GM21381 (cell line): ENCODE results near the gene GZMM.

Experiments
- ATAC-seq: cut with Tn5 transposase; IDR thresholded peaks from one replicate; pipeline ENCODE4 v1.9.1; 2021; ENCODE audit warnings: mild to moderate bottlenecking, moderate library complexity; ENCODE audit not compliant: unreplicated experiment

Gene GZMM

DNA sequence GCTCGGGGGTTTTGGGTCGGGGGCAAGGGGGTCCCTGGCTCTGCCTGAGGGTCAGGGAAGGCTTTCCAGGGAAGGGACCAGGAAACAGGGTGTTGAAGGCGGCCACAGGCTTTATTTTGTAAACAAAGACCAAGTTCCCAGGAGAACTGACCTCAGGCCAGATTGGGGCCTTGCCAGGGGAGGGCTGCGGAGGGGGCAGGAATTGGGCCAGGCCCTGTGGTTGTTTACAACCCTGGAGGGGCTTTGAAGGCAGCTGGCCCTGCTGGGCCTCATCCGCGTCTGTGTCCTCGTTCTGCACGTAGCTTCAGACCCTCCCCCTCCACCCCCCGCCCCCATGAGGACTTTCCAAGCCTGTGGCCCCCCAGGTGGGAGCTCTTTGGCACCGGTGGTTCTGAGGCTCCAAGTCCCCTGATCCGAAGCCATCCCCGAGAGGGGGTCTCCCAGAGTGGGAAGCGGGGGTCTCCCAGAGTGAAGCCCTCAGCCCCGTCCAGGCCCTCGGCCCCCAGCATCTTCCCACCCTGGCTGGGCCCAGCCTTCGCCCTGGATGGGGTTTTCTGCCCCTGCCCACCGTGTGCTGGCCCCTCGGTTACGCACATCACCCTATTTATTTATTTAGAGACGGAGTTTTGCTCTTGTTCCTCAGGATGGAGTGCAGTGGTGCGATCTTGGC, 15.1 kb downstream of the GZMM start:
- ATAC-seq, result no peak

DNA sequence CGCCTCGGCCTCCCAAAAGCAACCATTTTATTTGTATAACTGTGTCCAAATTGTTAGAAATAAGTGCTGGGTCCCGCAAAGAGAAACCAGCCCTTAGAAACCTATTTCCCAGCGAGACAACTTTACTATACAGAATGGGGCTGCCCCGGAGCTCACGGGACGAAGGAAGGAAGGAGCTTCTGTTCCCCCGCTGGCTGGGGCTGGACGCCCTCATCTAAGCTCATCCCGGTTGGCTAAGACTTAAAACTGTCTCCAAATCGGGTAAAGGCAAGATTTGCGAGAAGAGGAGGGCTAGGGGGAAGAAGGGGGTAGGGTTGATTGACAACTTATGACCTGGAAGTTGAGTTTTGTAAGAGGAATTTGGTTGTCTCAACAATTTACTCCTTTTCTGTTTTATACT, 16.3 kb downstream of the GZMM start:
- ATAC-seq, result no peak

DNA sequence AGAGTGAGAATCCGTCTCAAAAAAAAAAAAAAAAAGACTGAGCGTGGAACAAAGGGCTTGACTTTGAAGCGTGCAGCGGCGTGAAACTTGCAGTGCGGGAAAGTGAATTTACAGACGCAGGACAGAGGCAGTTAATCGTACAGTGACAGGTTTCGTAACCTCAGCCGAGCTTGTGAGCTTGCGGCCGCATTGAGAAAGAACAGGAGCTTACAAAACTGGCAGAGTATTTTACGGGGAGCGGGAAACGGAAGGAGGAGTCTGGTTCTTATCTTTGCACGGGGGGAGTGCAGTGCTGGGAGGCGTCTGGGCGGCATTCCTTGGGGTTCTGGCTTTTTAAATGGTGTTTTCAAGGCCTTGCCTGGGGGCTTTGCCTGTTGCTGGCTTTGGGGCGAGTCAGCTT, 22.6 kb downstream of the GZMM start:
- no peak for ATAC-seq

DNA sequence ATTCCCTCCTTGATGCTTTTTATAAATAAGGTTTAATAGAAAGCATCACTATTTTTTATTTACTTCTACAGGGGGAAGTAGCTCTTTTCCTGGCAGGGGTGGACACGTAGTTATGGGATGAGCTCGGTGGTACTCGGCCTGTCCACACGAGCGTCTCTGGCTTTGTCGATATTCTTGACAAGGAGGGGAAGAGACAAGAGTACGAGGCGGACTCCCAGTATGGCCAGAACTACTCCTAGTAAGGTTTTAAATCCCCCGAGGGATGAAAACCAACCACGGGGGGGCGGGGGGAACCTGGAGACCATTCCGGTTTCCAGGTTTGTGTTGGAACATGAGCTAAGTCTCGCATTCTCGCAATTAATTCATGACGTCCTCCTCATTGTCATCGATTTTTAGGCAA, 23.0 kb downstream of the GZMM start:
- no peak for ATAC-seq

DNA sequence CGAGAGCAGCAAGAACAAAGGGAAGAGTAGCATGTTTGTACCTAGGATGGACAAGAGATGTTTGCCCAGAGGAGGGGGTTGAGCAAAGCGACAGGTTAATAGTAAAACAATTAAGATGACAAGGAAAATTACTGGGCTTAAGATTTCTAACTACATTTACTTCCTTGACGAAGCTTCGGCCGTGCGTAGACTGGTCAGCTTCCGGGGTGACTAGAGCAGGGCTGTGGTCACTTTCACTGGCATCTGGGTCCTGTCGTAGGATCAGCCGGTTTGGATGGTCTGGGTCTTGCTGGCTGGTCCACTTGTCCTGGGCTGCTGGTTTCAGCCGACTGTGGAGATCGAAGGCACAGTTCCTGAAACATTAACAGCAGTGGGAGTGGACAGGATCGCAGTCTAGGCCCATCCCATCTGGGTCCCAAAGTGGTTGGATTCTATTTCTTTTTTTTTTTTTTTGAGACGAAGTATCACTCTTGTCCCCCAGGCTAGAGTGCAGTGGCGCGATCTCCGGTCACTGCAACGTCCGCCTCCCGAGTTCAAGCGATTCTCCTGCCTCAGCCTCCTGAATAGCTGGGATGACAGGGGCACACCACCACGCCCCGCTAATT, 23.5 kb downstream of the GZMM start:
- no peak for ATAC-seq

DNA sequence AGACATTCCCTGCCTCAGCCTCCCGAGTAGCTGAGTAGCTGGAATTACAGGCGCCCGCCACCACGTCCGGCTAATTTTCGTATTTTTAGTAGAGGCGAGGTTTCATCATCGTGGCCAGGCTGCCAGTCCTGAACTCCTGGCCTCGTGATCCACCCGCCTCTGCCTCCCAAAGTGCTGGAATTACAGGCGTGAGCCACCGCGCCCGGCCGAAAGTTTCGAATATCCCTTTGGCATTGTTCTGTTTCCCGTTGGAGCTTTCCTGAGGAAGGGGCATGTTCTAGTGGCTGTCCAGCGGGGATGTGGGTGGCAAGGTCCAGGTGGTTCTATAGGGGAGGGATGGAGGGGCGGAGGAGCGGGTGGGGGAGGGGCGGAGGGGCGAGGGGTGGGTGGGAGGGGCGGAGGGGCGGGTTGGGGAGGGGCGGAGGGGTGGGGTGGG, 26.4 kb downstream of the GZMM start:
- no peak for ATAC-seq

DNA sequence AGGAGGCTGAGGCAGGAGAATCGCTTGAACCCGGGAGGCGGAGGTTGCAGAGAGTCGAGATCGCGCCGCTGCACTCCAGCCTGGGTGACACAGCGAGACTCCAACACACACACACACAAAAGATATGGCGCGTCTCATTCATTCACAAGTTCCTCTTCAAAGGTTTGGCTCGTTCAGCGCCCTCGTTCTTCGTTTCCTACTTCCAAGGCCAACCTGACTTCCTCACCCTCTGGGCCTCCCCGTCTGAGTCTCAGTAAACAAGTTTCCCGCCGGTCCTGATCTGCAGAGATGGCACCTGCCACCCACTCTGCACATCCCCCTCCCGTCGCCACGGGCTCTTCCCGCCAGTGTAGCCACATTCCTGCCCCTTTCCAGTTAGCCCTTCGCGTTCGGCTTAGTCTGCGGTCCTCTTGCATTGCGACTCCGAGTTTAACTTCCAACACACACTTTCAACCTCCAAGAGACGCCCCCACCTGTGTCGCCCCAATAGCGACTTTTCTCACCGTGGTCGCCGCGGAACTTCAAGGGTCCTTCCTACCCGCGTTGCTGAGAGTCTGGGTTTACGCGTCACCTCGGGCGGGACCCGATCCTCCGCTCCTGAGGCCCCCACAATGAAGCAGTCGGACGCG, 27.2 kb downstream of the GZMM start:
- ATAC-seq, result no peak

DNA sequence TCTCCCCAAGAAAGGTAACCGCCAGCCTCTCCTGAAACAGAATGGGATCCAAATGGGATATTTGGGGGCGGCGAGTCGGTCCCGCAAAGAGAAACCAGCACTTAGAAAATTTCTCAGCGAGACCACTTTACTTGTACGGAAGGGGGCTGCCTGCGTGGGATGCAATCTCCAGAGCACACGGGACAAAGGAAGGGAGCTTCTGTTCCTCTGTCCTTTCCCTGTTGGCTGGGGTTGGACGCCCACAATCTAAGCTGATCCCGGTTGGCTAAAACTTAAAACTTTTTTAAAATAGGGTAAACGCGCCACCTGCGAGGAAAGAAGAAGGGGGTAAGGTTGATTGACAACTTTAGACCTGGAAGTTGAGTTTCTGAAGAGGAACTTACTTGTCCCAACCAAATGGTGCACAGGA, 27.7 kb downstream of the GZMM start:
- no peak for ATAC-seq

DNA sequence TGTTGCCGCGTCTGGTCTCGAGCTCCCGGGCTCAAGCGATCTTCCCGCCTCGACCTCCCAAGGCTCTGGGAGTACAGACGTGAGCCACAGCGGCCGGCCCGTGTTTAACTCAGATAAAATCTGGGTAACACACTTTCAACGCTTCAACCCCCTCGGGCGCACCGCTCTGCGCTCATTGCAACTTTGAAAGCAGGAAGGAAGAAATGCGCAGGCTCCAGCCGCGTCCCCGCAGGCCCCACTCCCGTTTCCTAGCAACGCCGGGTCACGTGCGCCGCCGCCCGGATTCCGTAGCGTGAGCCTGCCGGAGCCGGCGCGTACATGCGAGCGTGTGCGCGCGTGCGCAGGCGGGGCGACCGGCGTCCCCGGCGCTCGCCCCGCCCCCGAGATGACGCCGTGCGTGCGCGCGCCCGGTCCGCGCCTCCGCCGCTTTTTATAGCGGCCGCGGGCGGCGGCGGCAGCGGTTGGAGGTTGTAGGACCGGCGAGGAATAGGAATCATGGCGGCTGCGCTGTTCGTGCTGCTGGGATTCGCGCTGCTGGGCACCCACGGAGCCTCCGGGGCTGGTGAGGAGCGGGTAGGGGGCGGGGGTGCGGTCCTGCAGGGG, 28.4 kb downstream of the GZMM start, which contains the start of gene BSG:
TSS of gene BSG (plus strand) at position 457 of the 603 bp plus-strand sequence. CDS start at position 496, 39 bp downstream.
- ATAC-seq, result peak; percentile 66

DNA sequence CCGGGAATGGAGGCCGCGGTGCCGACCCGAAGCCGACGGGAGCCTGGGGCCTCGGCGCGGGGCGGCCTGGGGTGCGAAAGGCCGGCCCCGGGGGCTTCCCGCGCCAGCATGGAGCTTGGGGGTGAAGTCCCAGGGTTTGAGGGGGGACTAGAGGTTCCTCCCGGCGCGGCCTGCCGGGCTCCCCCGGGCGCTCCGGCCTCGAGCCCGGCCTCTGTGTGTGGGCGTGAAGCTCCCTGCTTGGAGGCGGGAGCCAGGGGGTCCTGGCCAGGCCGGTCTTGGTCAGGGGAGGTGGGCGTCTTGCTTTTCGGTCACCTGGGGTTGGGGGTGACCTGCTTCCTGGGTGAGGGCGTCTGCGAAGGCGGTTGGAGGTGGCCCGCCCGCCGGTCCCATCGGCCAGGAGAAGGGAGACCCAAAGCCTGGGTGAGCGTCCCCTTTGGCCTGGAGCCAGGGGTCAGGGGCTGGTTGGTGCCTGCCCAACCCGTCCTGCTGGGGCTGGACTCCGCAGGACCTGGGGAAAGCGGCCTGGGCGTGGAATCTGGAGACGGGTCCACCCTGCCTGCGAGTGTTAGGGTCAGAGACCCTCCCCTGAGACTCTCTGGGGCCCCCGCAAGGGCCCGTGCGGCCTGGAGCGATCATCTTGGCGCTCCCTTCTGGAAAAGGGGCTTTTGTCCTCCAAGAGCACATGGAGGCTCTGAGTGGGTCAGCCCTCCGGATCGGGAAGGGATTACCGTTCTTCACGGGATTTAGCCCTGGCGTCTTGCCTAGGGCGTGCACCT, 29.1 kb downstream of the GZMM start:
- peak; percentile 31 for ATAC-seq

DNA sequence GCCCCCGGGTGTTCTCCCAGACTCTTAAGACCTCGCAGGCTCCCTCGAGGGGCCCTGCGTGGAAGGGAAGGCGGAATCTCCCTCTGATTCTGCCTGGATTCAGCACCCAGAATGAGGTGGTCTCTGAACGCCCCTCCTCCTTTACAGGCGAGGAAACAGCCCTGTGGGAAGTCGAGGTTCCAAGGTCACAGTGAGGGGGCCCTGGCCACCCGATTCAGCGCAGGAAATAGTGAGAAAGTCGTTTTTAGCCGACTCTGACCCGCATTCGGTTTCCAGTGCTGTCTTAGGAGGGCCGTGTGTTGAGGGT, 29.6 kb downstream of the GZMM start:
- ATAC-seq, result no peak

DNA sequence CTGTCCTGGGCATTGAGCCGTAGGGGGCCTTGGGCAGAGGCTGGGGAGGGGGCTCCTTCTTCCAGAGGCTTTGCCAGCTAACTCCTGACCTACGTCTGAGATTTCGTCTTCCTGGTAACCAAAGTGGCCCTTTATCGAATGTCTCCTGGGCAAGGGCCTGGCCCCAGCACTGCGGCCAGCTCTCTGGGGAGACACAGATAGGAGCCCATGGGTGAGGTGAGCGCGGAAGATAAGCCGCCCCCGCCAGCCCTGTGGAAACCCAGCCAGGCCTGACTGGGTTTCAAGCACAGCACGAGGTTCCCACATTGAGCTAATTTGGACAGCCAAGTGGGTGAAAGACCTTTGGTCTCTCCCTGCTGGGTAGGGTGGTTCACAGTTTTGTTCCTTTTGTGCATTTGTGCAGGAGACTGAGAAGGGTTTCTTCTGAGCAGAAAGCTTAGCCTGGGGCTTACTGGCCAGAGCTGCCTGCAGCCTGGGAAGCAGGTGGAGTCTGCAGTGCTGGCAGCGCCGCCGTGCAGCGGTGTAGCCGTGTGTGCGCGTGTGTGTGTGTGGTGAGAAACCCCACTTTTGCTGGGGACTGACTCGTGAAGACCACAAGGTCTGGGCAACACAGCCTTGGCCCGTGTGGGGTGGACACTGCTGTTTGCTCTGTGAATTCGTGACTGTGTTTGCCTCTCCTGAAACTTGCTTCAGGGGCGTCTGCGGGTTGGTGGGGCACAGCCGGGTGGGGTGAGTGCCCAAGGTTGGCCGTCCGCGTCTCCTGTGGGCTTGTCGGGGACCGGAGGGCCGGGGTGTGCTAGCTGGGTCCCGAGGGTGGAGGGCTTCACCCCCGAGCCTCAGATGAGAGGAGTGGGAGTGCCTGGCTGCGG, 31.0 kb downstream of the GZMM start:
- no peak for ATAC-seq

DNA sequence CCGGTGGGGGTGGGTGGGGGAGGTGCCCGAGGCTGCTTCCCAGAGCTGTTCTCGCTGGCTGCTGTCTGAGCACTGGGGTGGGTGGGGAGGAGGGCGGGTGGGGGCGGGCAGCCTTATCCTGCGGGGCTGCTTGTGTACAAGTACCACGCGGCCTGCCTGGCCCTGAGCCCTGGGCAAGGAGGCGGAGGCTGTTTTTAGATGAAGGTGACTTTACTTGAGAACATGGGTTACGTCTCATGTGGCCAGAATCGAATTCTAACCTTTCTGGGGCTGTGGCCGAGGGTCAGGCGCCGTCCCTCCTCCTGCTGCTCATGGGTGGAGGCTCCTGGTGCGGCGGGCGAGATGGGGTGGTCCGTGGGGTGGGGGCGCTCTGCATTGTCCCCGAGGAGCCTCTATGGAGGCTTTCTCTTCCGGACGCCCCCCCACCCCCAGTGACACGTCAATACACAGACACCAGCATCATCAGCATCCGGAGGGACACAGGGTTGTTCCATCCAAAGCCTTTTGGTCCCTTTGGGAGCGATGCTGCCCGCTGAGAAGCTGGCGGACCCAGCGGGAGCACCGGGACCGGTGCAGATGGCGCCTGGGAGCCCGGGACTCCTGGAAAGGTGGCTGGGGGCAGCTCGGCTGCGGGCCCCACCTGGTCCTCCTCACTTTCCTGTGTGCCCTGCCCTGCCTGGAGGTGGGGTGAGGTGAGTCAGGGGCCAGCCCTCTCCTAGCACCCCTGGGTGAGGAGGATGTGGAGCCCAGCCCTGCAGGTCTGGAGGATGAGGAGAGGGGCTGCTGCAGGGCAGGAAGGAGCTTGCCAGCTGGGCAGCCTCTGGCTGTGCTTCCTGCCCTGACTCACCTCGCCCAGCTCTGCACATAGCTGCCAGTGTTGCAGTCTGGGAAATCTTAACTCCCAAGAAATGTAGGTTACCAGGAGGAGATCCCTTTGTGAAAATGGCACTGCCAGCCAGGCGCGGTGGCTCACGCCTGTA, 32.0 kb downstream of the GZMM start:
- ATAC-seq, result no peak

DNA sequence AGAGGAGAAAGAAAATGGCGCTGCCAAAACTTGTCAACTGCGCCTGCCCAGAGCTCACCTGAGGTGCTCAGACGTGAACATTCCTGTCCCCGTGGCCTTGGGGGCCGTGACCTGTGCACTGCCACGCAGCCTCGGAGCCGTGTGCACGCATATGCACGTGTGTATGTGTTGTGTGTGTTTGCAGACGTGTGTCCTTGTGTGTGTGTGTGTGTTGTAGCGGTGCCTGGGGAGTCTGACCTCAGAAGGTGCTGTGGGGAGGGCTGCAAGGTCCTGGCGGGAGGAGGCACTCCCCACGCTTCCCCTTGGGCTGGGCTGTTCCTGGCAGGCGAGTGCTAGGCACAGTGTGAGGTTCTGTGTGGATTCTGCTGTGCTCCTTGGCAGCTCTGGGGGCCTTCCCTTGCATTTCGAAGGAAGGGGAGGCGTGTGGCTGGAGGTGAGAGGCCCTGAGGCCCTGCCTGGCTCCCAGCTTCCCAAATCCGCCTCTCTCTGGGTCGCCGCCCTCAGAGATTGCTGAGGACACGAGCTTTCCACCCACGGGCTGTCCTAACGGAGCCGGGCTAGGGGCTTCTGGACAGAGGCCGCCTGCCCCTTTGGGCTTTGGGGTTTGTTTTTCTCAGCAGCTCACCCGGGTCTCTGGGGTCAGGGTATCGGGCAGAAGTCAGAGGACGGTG, 33.0 kb downstream of the GZMM start:
- no peak for ATAC-seq

DNA sequence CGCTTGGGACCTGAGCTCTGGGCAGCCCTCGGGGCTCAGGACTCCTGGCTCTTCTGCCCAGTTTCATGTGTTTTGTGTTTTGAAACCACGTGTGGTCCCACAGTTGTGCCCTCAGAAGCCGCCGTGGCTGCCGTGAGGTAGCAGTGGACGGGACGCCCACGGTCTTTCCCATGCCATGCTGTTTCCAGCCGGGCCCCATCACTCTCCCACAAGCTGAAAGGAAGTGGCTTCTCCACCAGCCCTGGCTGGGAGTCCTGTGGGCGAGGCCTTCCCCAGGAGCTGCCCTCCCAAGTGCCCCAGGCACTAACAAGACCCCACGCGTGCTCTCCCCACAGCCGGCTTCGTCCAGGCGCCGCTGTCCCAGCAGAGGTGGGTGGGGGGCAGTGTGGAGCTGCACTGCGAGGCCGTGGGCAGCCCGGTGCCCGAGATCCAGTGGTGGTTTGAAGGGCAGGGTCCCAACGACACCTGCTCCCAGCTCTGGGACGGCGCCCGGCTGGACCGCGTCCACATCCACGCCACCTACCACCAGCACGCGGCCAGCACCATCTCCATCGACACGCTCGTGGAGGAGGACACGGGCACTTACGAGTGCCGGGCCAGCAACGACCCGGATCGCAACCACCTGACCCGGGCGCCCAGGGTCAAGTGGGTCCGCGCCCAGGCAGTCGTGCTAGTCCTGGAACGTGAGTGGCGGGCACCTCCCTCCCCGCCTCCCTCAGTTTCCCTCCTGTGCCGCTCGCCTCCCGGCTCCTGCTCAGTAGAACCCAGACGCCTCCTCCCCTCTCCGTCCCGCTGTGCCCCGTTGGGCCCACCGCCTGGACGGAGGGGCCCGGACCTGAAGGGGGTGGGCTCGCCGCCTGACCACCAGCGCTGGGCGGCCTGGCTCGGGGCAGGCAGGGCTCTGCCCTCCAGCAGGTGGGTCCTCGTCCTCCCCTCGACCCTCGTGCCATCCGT, 33.9 kb downstream of the GZMM start:
- no peak for ATAC-seq

DNA sequence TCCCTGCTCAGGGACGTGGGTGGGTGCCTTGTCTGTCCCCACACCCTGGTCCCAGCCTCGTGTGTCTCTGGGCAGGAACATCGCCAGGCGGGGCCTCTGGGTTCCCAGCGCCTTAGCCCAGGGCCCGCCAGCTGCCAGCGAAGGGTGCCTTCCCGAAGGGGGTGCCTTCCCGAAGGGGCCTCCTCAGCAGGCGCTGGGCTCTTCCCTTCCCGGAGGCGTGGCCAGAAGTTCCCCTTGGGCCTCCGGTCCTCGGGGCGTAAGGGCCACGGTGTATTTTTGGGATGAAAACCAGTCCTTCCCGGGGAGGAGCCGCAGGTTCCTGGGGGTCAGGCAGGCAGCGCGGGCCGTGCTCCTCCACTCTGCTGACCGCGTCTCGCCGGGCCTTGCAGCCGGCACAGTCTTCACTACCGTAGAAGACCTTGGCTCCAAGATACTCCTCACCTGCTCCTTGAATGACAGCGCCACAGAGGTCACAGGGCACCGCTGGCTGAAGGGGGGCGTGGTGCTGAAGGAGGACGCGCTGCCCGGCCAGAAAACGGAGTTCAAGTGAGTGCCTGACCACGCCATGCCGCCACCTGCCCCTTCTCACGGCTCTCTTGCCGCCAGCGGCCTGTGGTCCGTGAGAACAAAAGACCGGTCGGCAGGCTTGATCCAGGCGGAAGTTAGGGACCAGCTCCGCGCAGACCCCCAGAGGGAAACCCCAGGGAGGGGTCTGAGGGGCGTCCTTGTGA, 35.4 kb downstream of the GZMM start:
- ATAC-seq, result no peak

DNA sequence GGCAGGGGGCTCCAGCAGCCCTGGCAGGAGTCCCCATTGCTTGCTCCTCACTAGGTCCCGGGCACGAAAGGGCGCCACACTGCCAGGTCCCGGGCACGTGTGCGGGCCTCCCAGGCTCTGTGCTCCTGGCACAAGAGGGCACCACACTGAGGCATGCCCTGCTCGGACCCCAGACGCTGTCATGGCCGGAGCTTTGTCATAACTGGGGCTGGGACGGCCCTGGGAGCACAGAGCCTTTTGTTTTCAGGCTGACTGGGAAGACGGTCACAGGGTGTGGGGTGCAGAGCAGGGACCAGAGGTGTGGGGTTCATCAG, 35.9 kb downstream of the GZMM start:
- ATAC-seq, result no peak
